HEK293T (cell line): ENCODE results near the gene CAVIN1.

ENCODE experiments used
- CTCF ChIA-PET: fragments of 350-600 bp; formaldehyde crosslinking; extraction: SDS; loops from one replicate; lab custom pipeline; 2021; ENCODE audit warnings: antibody characterized with exemption, inconsistent platforms; lab: Yijun Ruan, JAX
- POLR2A ChIA-PET: fragments of 350-600 bp; formaldehyde crosslinking; extraction: SDS; loops from one replicate; lab custom pipeline; 2020; ENCODE audit warnings: antibody characterized with exemption, inconsistent platforms; lab: Yijun Ruan, JAX
- DNase-seq: peaks from one replicate; pipeline ENCODE4 v3.0.0; 2012; ENCODE audit warnings: mixed read lengths; ENCODE audit errors: extremely low spot score
- ARNT ChIP-seq: fragments of 450-650 bp; IDR thresholded peaks from 2 replicates; pipeline ENCODE4 v1.6.1; 2017; ENCODE audit warnings: mild to moderate bottlenecking
- BHLHE40 ChIP-seq: fragments of 450-650 bp; IDR thresholded peaks from 2 replicates; pipeline ENCODE4 v1.6.1; 2016; ENCODE audit warnings: mild to moderate bottlenecking, moderate library complexity, borderline replicate concordance
- CTBP1 ChIP-seq: fragments of 450-650 bp; IDR thresholded peaks from 2 replicates; pipeline ENCODE4 v1.6.1; 2016; ENCODE audit warnings: borderline replicate concordance
- ELF4 ChIP-seq: fragments of 450-650 bp; IDR thresholded peaks from 2 replicates; pipeline ENCODE4 v1.6.1; 2017; ENCODE audit warnings: antibody characterized with exemption
- FOXA1 ChIP-seq: fragments of 450-650 bp; IDR thresholded peaks from 2 replicates; pipeline ENCODE4 v1.6.1; 2016; ENCODE audit warnings: mild to moderate bottlenecking
- FOXK2 ChIP-seq: fragments of 450-650 bp; IDR thresholded peaks from 2 replicates; pipeline ENCODE4 v1.6.1; 2016; ENCODE audit warnings: mild to moderate bottlenecking
- FOXM1 ChIP-seq: fragments of 450-650 bp; IDR thresholded peaks from 2 replicates; pipeline ENCODE4 v1.6.1; 2017; ENCODE audit warnings: mild to moderate bottlenecking, borderline replicate concordance
- HDGF ChIP-seq: fragments of 450-650 bp; IDR thresholded peaks from 2 replicates; pipeline ENCODE4 v1.6.1; 2017; ENCODE audit warnings: antibody characterized with exemption, borderline replicate concordance
- L3MBTL2 ChIP-seq: fragments of 450-650 bp; conservative IDR thresholded peaks from 2 replicates; pipeline ENCODE4 v1.6.1; 2016; ENCODE audit warnings: mild to moderate bottlenecking
- LEF1 ChIP-seq: fragments of 450-650 bp; IDR thresholded peaks from 2 replicates; pipeline ENCODE4 v1.6.1; 2017; ENCODE audit warnings: mild to moderate bottlenecking, borderline replicate concordance
- NFRKB ChIP-seq: fragments of 450-650 bp; IDR thresholded peaks from 2 replicates; pipeline ENCODE4 v1.6.1; 2016; ENCODE audit warnings: mild to moderate bottlenecking, moderate library complexity
- SP1 ChIP-seq: fragments of 450-650 bp; IDR thresholded peaks from 2 replicates; pipeline ENCODE4 v1.6.1; 2017
- SUZ12 ChIP-seq: fragments of 450-650 bp; IDR thresholded peaks from 2 replicates; pipeline ENCODE4 v1.6.1; 2016; ENCODE audit warnings: mild to moderate bottlenecking
- TARDBP ChIP-seq: fragments of 450-650 bp; IDR thresholded peaks from 2 replicates; pipeline ENCODE4 v1.6.1; 2016
- ZNF384 ChIP-seq: fragments of 450-650 bp; IDR thresholded peaks from 2 replicates; pipeline ENCODE4 v1.6.1; 2016
- TF ChIP-seq, protein P1 (sequence below): fragments of 450-650 bp; IDR thresholded peaks from 2 replicates; pipeline ENCODE4 v1.6.1; 2016

CAVIN1 gene

DNA sequence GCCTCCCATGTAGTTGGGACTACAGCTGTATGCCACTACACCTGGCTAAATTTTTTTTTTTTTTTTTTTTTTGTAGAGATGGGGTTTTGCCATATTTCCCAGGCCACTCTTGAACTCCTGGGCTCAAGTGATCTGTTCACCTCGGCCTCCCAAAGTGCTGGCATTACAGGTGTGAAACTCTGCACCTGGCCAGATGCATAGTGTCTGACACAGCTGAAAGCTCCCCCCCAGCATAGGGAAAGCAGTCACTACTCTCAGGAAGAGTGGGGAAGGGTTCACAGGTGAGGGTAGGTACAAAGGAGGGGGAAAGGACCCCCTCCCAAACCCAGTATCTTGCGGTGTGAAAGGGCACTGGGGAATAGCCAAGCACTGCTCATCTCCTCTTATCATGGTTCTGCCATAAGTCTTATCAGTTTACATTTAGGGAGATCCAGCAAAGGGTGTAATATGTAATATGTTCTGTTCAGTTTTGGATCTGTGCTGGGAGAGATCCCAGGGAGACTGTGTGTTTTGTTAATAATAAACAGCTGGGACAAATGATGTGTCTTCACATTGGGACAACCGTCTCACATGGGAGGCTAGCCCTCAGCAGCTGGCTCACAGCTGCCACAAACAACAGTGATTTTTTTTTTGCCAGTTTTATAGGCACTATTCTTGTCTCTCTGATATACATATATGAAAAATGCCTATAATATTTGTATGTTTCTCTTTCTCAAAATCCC, 6.8 kb upstream of the CAVIN1 start:
- DNase-seq = no peak
- ChIA-PET POLR2A (no interaction called here), CTCF (interaction anchor here (1.1 to 1.5 kb wide), 3 partner anchors 9 to 90 kb away, joined by 4 to 5 read pairs (median 4); no protein-coding TSS in a partner anchor)
- TF ChIP-seq ZNF384 (no peak), FOXK2 (no peak), TARDBP (no peak)

- ChIA-PET POLR2A (interaction anchor here (1.4 kb wide), 1 partner anchor 28 kb away, joined by 4 read pairs; no protein-coding TSS in a partner anchor), CTCF (interaction anchor here (0.6 to 1.5 kb wide), 8 partner anchors 9 to 99 kb away, joined by 3 to 13 read pairs (median 4); no protein-coding TSS in a partner anchor)
- TF ChIP-seq SP1 (no peak), CTBP1 (no peak), BHLHE40 (no peak), SUZ12 (no peak), FOXM1 (no peak)
- peak; percentile 66 for DNase-seq
These were observed 5.3 kb upstream of the CAVIN1 start for GRCh38 chr17:42428141-42428944.

DNA sequence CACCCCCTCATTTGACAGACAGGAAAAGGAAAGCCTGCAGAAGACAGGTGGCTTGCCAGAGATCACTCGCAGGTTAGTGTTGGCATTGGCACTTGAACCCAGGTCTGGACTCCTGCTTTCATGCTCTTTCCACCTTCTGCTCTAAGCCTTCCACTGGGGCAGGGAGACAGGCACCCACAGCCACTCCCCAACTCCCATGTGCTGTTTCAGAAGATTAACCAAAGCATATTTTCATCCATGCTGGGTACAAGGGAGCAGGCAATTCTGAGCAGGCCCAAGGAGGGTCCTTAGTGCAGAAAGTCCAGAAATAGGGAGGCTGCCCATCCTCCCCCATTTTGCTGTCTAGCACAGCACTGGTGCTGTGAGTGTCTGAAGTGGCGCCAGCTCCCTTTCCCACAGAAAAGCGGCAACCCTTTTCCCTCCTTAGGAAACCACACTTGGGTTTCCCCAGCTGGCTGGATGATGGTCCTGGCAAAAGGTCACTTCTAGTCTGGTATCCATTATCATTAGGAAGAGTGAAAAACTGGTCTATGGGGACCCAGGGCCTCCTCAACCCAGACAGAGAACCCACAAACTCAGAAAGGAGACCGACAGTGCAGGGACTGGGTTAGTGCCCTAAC, 2.0 kb upstream of the CAVIN1 start:
- DNase-seq = peak; percentile 3
- POLR2A ChIA-PET = interaction anchor here (1.0 kb wide), 1 partner anchor 10 kb away, joined by 3 read pairs; no protein-coding TSS in a partner anchor
- TF ChIP-seq ELF4 (no peak), FOXA1 (no peak), ZNF384 (no peak), SP1 (no peak)
- TF ChIP-seq, protein P1, sequence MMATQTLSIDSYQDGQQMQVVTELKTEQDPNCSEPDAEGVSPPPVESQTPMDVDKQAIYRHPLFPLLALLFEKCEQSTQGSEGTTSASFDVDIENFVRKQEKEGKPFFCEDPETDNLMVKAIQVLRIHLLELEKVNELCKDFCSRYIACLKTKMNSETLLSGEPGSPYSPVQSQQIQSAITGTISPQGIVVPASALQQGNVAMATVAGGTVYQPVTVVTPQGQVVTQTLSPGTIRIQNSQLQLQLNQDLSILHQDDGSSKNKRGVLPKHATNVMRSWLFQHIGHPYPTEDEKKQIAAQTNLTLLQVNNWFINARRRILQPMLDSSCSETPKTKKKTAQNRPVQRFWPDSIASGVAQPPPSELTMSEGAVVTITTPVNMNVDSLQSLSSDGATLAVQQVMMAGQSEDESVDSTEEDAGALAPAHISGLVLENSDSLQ = 0 out of 2 replicates have a peak, but pooled peaks have one; percentile 16
- CTCF ChIA-PET = interaction anchor here (0.6 kb wide), 1 partner anchor 102 kb away, joined by 3 read pairs; no protein-coding TSS in a partner anchor

- CTCF ChIA-PET = interaction anchor here (1.0 to 2.1 kb wide), 6 partner anchors 13 to 112 kb away, joined by 3 to 10 read pairs (median 6); no protein-coding TSS in a partner anchor
- no peak for TF ChIP-seq TARDBP
- no peak for TF ChIP-seq FOXM1
- no peak for TF ChIP-seq BHLHE40
- no peak for TF ChIP-seq LEF1
- no peak for TF ChIP-seq NFRKB
- no peak for TF ChIP-seq ARNT
- TF ChIP-seq ELF4 = no peak
- TF ChIP-seq FOXA1 = no peak
- TF ChIP-seq CTBP1 = no peak
- no peak for TF ChIP-seq SP1
- no peak for TF ChIP-seq FOXK2
- TF ChIP-seq L3MBTL2 = no peak
- TF ChIP-seq ZNF384 = no peak
- TF ChIP-seq, protein P1 = no peak
- no peak for TF ChIP-seq HDGF
- TF ChIP-seq SUZ12 = no peak
- no peak for DNase-seq
- POLR2A ChIA-PET = interaction anchor here (0.6 to 2.1 kb wide), 12 partner anchors 11 to 406 kb away, joined by 3 to 14 read pairs (median 6); partner anchors contain the start of genes NAGLU and STAT3
These were observed 710 bp upstream of the CAVIN1 start for GRCh38 chr17:42423766-42424165.

DNA sequence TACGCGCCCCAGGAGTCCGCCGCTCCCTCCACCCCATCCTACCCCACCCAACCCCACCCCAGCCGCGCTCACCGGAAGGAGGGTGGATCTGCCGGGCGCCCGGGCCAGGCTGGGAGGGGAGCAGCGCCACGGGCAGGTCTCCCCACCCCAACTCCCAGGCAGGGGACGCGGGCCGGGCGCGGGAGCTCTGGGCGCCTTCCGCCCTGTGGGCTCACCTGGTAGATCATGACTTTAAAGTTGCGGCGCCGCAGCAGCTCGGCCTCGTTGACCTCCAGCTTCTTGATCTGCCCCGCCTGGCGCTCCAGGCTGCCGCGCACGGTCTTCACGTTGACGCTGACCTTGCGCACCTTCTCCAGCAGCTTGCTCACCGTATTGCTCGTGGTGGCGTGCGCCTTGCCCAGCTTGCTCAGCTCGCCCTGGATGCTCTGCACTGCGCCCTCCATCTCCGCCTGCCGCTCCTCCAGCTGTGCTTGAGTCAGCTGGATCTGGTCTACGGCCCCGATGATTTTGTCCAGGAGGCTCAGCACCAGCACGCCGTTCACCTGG, 571 bp downstream of the CAVIN1 start:
- TF ChIP-seq FOXM1 (no peak), FOXK2 (no peak), CTBP1 (no peak), HDGF (no peak), L3MBTL2 (no peak; the same call in 1 of the 2 replicates), ELF4 (no peak), SP1 (no peak)
- ChIA-PET POLR2A (interaction anchor here (0.6 to 2.1 kb wide), 14 partner anchors 9 to 301 kb away, joined by 3 to 14 read pairs (median 5); partner anchors contain the start of genes KAT2A, NAGLU and STAT3), CTCF (interaction anchor here (0.6 to 2.1 kb wide), 9 partner anchors 14 to 459 kb away, joined by 3 to 10 read pairs (median 5); no protein-coding TSS in a partner anchor)
- no peak for DNase-seq

DNA sequence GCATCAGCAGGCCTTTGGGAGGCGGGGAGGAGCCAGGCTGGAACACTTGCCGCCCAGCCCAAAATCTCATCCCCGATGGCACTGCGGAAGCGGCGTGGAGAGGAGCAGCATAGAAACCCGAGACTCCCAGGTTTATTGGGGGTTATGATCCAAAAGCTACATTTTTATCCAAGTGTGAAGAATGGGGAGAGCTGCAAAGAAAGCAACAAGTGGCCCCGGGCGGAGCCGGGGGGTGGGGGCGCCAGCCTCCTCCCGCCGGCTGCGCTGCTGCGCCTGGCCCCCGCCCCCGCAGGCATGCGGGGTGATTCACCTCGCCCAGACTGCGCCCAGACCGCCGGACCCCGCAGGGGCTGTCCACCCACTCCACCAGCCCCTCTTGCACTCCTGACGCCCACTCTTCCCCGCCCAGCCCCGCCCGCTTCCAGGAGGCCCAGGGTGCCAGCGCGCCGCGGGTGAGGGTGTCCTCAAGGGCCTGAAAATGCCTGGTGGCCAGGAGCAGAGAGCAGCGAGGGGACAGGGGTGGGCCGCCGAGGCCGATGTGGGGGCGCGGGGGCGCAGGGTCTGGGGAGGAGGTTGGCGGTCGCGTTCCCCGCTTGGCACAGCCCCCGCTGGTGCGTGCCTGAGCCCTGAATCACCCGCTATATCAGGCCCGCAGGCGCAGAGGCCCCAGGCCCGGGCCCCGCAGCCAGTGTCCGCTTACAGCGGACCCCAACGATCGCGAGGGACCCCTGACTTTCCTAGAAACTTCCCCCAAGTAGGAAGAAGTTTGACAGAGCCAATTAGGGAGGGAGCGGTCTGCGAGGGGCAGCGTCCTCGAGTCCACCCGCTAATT, 1.3 kb downstream of the CAVIN1 start:
- no peak for TF ChIP-seq FOXM1
- TF ChIP-seq CTBP1 = no peak
- no peak for TF ChIP-seq L3MBTL2
- no peak for TF ChIP-seq LEF1
- peak; percentile 4 for DNase-seq

More for the DNA sequence above, 1.3 kb downstream of the CAVIN1 start:
- ChIA-PET CTCF (interaction anchor here (0.6 to 2.1 kb wide), 4 partner anchors 15 to 458 kb away, joined by 3 to 7 read pairs (median 4); no protein-coding TSS in a partner anchor), POLR2A (interaction anchor here (0.7 to 2.1 kb wide), 9 partner anchors 9 to 144 kb away, joined by 3 to 14 read pairs (median 7); partner anchors contain the start of genes NAGLU and STAT3)
